ENCODE results near the gene NOL6. TPM values are rescaled to one million over a fixed set of nuclear protein-coding genes. Genes with fewer than 3 reads are reported as not detected.
"Not testable (repeated sequence)": the region's sequence is repeated elsewhere in the genome, so short reads cannot be mapped to it uniquely, and the experiment has no call there.

NOL6 gene
- total RNA-seq, 1 experiment from 2014 or later, result 49.6 TPM

DNA sequence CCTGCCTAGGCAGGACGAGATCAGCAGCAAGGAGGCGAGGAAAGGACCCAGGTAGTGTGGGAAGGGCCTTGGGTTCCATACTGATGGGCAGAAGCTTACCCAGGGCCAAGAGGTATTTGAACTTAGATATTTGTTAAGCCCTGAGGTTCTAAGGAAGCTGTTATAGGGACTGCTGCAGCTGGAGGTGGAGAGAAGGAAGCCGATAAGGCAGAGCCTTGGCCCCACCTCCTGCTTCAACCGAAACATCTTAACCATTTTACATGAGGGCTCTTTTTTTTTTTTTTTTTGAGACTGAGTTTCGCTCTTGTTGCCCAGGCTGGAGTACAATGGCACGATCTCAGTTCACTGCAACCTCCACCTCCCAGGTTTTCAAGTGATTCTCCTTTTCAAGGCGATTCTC lies 17.8 kb downstream of the NOL6 start:
- TF ChIP-seq, protein P1, sequence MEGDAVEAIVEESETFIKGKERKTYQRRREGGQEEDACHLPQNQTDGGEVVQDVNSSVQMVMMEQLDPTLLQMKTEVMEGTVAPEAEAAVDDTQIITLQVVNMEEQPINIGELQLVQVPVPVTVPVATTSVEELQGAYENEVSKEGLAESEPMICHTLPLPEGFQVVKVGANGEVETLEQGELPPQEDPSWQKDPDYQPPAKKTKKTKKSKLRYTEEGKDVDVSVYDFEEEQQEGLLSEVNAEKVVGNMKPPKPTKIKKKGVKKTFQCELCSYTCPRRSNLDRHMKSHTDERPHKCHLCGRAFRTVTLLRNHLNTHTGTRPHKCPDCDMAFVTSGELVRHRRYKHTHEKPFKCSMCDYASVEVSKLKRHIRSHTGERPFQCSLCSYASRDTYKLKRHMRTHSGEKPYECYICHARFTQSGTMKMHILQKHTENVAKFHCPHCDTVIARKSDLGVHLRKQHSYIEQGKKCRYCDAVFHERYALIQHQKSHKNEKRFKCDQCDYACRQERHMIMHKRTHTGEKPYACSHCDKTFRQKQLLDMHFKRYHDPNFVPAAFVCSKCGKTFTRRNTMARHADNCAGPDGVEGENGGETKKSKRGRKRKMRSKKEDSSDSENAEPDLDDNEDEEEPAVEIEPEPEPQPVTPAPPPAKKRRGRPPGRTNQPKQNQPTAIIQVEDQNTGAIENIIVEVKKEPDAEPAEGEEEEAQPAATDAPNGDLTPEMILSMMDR (conservative IDR thresholded peaks at IDR 0.05; ENCODE audit: low read depth, low read length), result no peak
- no peak for TF ChIP-seq EZH2 (IDR thresholded peaks at IDR 0.05; ENCODE audit: borderline replicate concordance, low read depth, low read length, poor library complexity, severe bottlenecking)
- ChIA-PET POLR2A (ENCODE audit: low non-redundant PET) (no interaction called here), CTCF (no interaction called here)
- intact Hi-C loops (cut with micrococcal nuclease; ENCODE audit: unreplicated experiment), result no loop called here
- no TSS peak for BruUV-seq (replicated peaks)
- H3K36me3 ChIP-seq (ENCODE audit: insufficient read depth, low read length, poor library complexity, severe bottlenecking), result no peaks in the 10 kb centered on the region
- no peak for DNase-seq (ENCODE audit: low spot score)
- no peaks in the 10 kb centered on the region for H3K27me3 ChIP-seq (replicated peaks; ENCODE audit: insufficient read depth, low read depth, low read length, poor library complexity)
- H3K4me1 ChIP-seq (ENCODE audit: insufficient read depth, low read length, poor library complexity, severe bottlenecking), result no peaks in the 10 kb centered on the region
- H3K9me3 ChIP-seq (ENCODE audit: low read depth, low read length, poor library complexity, severe bottlenecking), result no peaks in the 10 kb centered on the region
- H3K27ac ChIP-seq (ENCODE audit: low read depth, low read length, poor library complexity, severe bottlenecking), result no peak overlapping the region
- no peak overlapping the region for H3K4me3 ChIP-seq (ENCODE audit: low read depth, low read length, poor library complexity, severe bottlenecking)

DNA sequence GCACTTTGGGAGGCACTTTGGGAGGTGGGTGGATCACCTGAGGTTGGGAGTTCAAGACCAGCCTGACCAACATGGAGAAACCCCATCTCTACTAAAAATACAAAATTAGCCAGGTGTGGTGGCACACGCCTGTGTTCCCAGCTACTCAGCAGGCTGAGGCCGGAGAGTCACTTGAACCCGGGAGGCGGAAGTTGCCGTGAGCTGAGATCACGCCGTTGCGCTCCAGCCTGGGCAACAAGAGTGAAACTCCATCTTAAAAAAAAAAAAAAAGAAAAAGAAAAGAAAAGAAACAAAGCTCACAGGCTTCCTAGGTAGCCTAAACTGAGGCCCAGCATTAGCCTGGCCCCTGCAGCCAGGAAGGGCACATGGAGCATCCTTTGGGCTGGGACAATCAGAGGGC lies 18.3 kb downstream of the NOL6 start:
- H3K9me3 ChIP-seq (ENCODE audit: low read depth, low read length, poor library complexity, severe bottlenecking); BruUV-seq (replicated peaks): not testable (repeated sequence)

GRCh38 chr9:33454661-33455026 lies 19.1 kb downstream of the NOL6 start:
- H3K27me3 ChIP-seq (replicated peaks; ENCODE audit: insufficient read depth, low read depth, low read length, poor library complexity); DNase-seq (ENCODE audit: low spot score); BruUV-seq (replicated peaks); CTCF ChIA-PET; intact Hi-C loops (cut with micrococcal nuclease; ENCODE audit: unreplicated experiment); H3K4me1 ChIP-seq (ENCODE audit: insufficient read depth, low read length, poor library complexity, severe bottlenecking); POLR2A ChIA-PET (ENCODE audit: low non-redundant PET); H3K4me3 ChIP-seq (ENCODE audit: low read depth, low read length, poor library complexity, severe bottlenecking); H3K9me3 ChIP-seq (ENCODE audit: low read depth, low read length, poor library complexity, severe bottlenecking); H3K36me3 ChIP-seq (ENCODE audit: insufficient read depth, low read length, poor library complexity, severe bottlenecking); H3K27ac ChIP-seq (ENCODE audit: low read depth, low read length, poor library complexity, severe bottlenecking): not testable (repeated sequence)

More for the DNA sequence above, 18.3 kb downstream of the NOL6 start:
- H3K4me1 ChIP-seq (ENCODE audit: insufficient read depth, low read length, poor library complexity, severe bottlenecking); H3K27ac ChIP-seq (ENCODE audit: low read depth, low read length, poor library complexity, severe bottlenecking); H3K27me3 ChIP-seq (replicated peaks; ENCODE audit: insufficient read depth, low read depth, low read length, poor library complexity); POLR2A ChIA-PET (ENCODE audit: low non-redundant PET); H3K36me3 ChIP-seq (ENCODE audit: insufficient read depth, low read length, poor library complexity, severe bottlenecking); DNase-seq (ENCODE audit: low spot score); H3K4me3 ChIP-seq (ENCODE audit: low read depth, low read length, poor library complexity, severe bottlenecking); intact Hi-C loops (cut with micrococcal nuclease; ENCODE audit: unreplicated experiment); CTCF ChIA-PET: not testable (repeated sequence)

- POLR2A ChIA-PET (ENCODE audit: low non-redundant PET), result no interaction called here
- DNase-seq (ENCODE audit: low spot score), result no peak
Measured at GRCh38 chr9:33453999-33454660, 19.6 kb downstream of the NOL6 start.

More at GRCh38 chr9:33453999-33454660, 19.6 kb downstream of the NOL6 start:
- no peaks in the 10 kb centered on the region for H3K36me3 ChIP-seq (ENCODE audit: insufficient read depth, low read length, poor library complexity, severe bottlenecking)
- no peaks in the 10 kb centered on the region for H3K27me3 ChIP-seq (replicated peaks; ENCODE audit: insufficient read depth, low read depth, low read length, poor library complexity)
- no peaks in the 10 kb centered on the region for H3K4me1 ChIP-seq (ENCODE audit: insufficient read depth, low read length, poor library complexity, severe bottlenecking)
- no TSS peak for BruUV-seq (replicated peaks)
- no peak overlapping the region for H3K27ac ChIP-seq (ENCODE audit: low read depth, low read length, poor library complexity, severe bottlenecking)
- H3K9me3 ChIP-seq (ENCODE audit: low read depth, low read length, poor library complexity, severe bottlenecking), result no peaks in the 10 kb centered on the region
- TF ChIP-seq, protein P1 (conservative IDR thresholded peaks at IDR 0.05; ENCODE audit: low read depth, low read length), result no peak
- no peak for TF ChIP-seq EZH2 (IDR thresholded peaks at IDR 0.05; ENCODE audit: borderline replicate concordance, low read depth, low read length, poor library complexity, severe bottlenecking)
- H3K4me3 ChIP-seq (ENCODE audit: low read depth, low read length, poor library complexity, severe bottlenecking), result no peak overlapping the region
- CTCF ChIA-PET, result no interaction called here
- intact Hi-C loops (cut with micrococcal nuclease; ENCODE audit: unreplicated experiment), result no loop called here

All from A673 (cell line).